NCI-H1694 (cell line): Measurements from ENCODE around the gene CNTN2.

ENCODE experiments used
- DNase-seq: peaks from one replicate; lab custom pipeline; 2025; lab: John Stamatoyannopoulos, UW

The CNTN2 gene

DNA sequence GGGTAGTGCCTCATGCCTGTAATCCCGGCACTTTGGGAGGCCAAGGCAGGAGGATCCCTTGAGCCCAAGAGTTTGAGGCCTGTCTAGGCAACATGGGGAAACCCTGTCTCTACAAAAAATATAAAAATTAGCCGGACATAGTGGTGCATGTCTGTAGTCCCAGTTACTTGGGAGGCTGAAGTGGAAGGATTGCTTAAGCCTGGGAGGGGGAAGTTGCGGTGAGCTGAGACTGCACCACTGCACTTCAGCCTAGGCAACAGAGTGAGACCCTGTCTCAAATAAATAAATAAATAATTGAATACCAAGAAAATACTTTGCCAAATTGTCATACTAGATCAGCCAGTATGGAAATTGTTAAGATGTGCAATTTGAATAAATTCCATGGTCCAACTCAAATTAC is 84.6 kb downstream of the CNTN2 start:
- DNase-seq = no peak
